Activated CD4-positive, CD25-positive, alpha-beta regulatory T cell treated with anti-CD3 and anti-CD28 coated beads, Interleukin-2, amount 50 U/mL, for 24 hours (primary cell): ENCODE results near the gene IGSF9B.

Source experiments
- ATAC-seq, 2 donors: fragments of 150-1000 bp; cut with Tn5 transposase; one replicate each; pipeline ENCODE4 v1.10.0; 2021; ENCODE audit warnings: mild to moderate bottlenecking in 1 of 2, moderate library complexity in 1 of 2

The IGSF9B gene

GRCh38 chr11:133936136-133936535 is 20.6 kb downstream of the IGSF9B start:
- no peak for ATAC-seq

- no peak for ATAC-seq
Observed at GRCh38 chr11:133935551-133935910, 21.2 kb downstream of the IGSF9B start.

- ATAC-seq, result no peak
Observed at GRCh38 chr11:133934599-133935550, 21.9 kb downstream of the IGSF9B start.

GRCh38 chr11:133934096-133934495 is 22.7 kb downstream of the IGSF9B start:
- ATAC-seq, result no peak

GRCh38 chr11:133931449-133932060 is 25.2 kb downstream of the IGSF9B start:
- no peak for ATAC-seq

- no peak for ATAC-seq
Observed at GRCh38 chr11:133930767-133931448, 25.9 kb downstream of the IGSF9B start.

- ATAC-seq, result no peak
Observed at GRCh38 chr11:133930053-133930766, 26.6 kb downstream of the IGSF9B start.

GRCh38 chr11:133929401-133930052 is 27.2 kb downstream of the IGSF9B start:
- no peak for ATAC-seq

GRCh38 chr11:133928628-133929059 is 28.1 kb downstream of the IGSF9B start:
- ATAC-seq, result peak; percentile 59 to 78

- ATAC-seq, result peak; percentile 65 to 76
Observed at GRCh38 chr11:133927690-133928627, 28.8 kb downstream of the IGSF9B start.

GRCh38 chr11:133926466-133927246 is 30.1 kb downstream of the IGSF9B start:
- no peak for ATAC-seq

- no peak for ATAC-seq
Observed at GRCh38 chr11:133925756-133926155, 31.0 kb downstream of the IGSF9B start.

GRCh38 chr11:133924661-133925060 is 32.1 kb downstream of the IGSF9B start:
- ATAC-seq, result no peak

- ATAC-seq, result no peak
Observed at GRCh38 chr11:133922078-133922870, 34.5 kb downstream of the IGSF9B start.

- no peak for ATAC-seq
Observed at GRCh38 chr11:133921513-133921912, 35.3 kb downstream of the IGSF9B start.

GRCh38 chr11:133921026-133921425 is 35.7 kb downstream of the IGSF9B start:
- no peak for ATAC-seq

- ATAC-seq, result no peak
Observed at GRCh38 chr11:133920109-133920990, 36.4 kb downstream of the IGSF9B start.
